Measurements from ENCODE around the gene SDHC. TPM values are rescaled to one million over a fixed set of nuclear protein-coding genes. Genes with fewer than 3 reads are reported as not detected.

SDHC gene
- total and polyA plus RNA-seq, 2 of the 8 experiments (the other 6 are each of a cell fraction or from before 2014, with no cell fraction given), result 224 to 305 TPM

DNA sequence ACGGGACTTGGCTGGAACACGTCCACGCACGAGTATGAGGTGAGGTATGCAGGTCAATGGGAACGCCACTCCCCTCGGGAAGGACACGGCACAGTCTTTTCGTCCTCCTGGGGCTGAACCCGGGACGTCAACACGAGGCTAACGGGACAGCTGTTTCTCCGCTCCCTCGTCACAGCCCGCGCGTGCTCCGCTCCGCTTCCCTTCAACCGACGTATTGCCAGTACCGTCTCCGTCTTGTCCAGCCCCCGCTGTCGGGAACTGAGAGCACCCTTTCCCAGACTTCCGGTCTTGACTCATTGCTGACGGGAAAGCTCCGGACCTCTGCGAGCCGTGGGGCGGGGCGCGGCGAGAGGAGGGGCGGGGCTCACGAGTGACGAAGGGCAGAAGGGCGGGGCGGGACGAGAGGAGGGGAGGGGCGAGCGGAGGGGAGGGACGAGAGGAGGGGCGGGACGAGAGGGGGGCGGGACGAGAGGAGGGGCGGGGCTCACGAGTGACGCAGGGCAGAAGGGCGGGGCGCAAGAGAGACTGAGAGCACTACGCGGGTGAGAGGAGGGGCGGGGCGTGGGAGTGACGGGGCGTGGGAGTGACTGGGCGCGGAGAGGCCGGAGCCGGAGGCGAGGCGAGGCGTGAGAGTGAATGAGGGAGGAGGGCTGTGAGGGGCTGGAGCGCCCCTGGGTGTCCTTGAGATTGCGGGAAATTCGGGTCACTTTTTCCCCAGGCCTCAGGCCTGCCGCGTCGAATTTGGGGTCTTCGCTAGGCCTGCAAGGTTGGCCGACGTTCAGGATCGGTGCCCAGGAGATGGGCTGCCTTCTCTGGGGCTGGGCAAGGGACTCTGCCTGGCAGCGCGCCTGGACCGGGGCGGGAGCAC lies 75.7 kb downstream of the SDHC start:
- DNase-seq (ENCODE audit: low read depth in 1 of 2, low spot score in 2 of 2) (peak; percentile 82 to 93), FAIRE-seq (no peak)
- Histone ChIP-seq H3K4me3 (ENCODE audit: extremely low read depth in 1 of 4, insufficient read depth in 2 of 4, low read depth in 3 of 4, low read length in 4 of 4) (peak overlapping the region; percentile 88 to 100 (median 94)), H3K4ac (replicated peaks; ENCODE audit: insufficient read length, low read depth, low read length) (no peak overlapping the region), H3K79me1 (ENCODE audit: low read depth, low read length) (no peaks in the 10 kb centered on the region), H3K79me2 (ENCODE audit: control insufficient read depth in 1 of 2, insufficient read depth in 2 of 2, low read length in 2 of 2) (no peaks in the 10 kb centered on the region), H2BK15ac (ENCODE audit: low read length) (peak overlapping the region; percentile 97; the same call in 1 of the 2 replicates), H2AK5ac (ENCODE audit: low read depth, low read length) (no peak overlapping the region), H4K8ac (ENCODE audit: extremely low read depth, insufficient read depth, low read length) (peak overlapping the region; percentile 91), H3K27me3 (replicated peaks in 1 of 4; ENCODE audit: control insufficient read depth in 3 of 4, extremely low read depth in 1 of 4, insufficient read depth in 3 of 4, low read length in 3 of 4) (no peaks in the 10 kb centered on the region), H2BK120ac (replicated peaks; ENCODE audit: low read depth, low read length) (no peak overlapping the region), H2BK5ac (ENCODE audit: low read depth, low read length) (peak overlapping the region; percentile 84; the same call in 1 of the 2 replicates), H2BK20ac (ENCODE audit: low read length) (peak overlapping the region; percentile 29; the same call in 1 of the 2 replicates), H4K20me1 (replicated peaks in 1 of 2; ENCODE audit: control insufficient read depth in 1 of 2, insufficient read depth in 2 of 2, low read length in 2 of 2) (no peaks in the 10 kb centered on the region), H3K56ac (replicated peaks; ENCODE audit: insufficient read length, low read depth, low read length) (peak overlapping the region; percentile 2), H2BK12ac (ENCODE audit: low read depth, low read length) (peak overlapping the region; percentile 95; the same call in 1 of the 2 replicates), H3K23ac (ENCODE audit: insufficient read length) (peak overlapping the region; percentile 93), H4K91ac (replicated peaks; ENCODE audit: insufficient read length, low read length) (peak overlapping the region; percentile 13), H2AFZ (ENCODE audit: low read length) (peak overlapping the region; percentile 100), H4K5ac (ENCODE audit: insufficient read length, low read depth, low read length) (peak overlapping the region; percentile 83), H3K36me3 (ENCODE audit: control insufficient read depth in 2 of 4, insufficient read depth in 4 of 4, low read length in 3 of 4) (no peaks in the 10 kb centered on the region), H3K9ac (replicated peaks in 1 of 4; ENCODE audit: extremely low read depth in 1 of 4, low read depth in 3 of 4, low read length in 3 of 4) (peak overlapping the region in 3 of 4 experiments; percentile 46 to 90 (median 69); a peak in 6 of 7 replicates), H3K4me1 (replicated peaks in 1 of 4; ENCODE audit: control insufficient read depth in 3 of 4, insufficient read depth in 4 of 4, low read length in 3 of 4) (peaks cover 0 to 1% (median 0%) of the 10 kb centered on the region in 4 experiments; a peak in 1 of 7 replicates), H3K4me2 (ENCODE audit: insufficient read depth in 1 of 2, low read depth in 2 of 2, low read length in 2 of 2) (peak overlapping the region; percentile 100), H3K18ac (ENCODE audit: extremely low read depth, low read length) (peak overlapping the region; percentile 95), H3K27ac (ENCODE audit: low read depth, low read length) (peak overlapping the region; percentile 56; the same call in 1 of the 2 replicates), H3K14ac (ENCODE audit: insufficient read length) (no peak overlapping the region), H3K9me3 (ENCODE audit: insufficient read depth in 2 of 2, low read depth in 1 of 2, low read length in 1 of 2) (no peaks in the 10 kb centered on the region), H3K23me2 (ENCODE audit: low read depth, low read length) (peaks cover 7% of the 10 kb centered on the region)
- ChIA-PET CTCF (ENCODE audit: partially characterized antibody) (interaction anchor here (0.7 to 2.1 kb wide), 12 partner anchors 7 to 320 kb away, joined by 3 to 9 read pairs (median 3); partner anchors contain the start of gene ARHGAP30), POLR2A (ENCODE audit: partially characterized antibody) (interaction anchor here (0.6 to 2.3 kb wide), 3 partner anchors 8 to 188 kb away, joined by 3 to 6 read pairs (median 3); partner anchors contain the start of gene NDUFS2)
- WGBS, 2 experiments (ENCODE audit: extremely low coverage in 1 of 2, insufficient coverage in 1 of 2, insufficient read length in 1 of 2, insufficient replicate concordance in 2 of 2, low coverage in 1 of 2, low lambda C conversion rate in 2 of 2, missing lambda C conversion rate in 1 of 2), result 1% methylated on average over 45 of the region's 79 CpGs; no CpG with 5 or more reads in 1 of the 2 experiments
- TF ChIP-seq JUN (IDR thresholded peaks at IDR 0.05; ENCODE audit: low read depth, low read length), result no peak
- TF ChIP-seq CBX8 (IDR thresholded peaks at IDR 0.05; ENCODE audit: borderline replicate concordance, low read depth, low read length), result no peak
- no peak for TF ChIP-seq SP2 (IDR thresholded peaks at IDR 0.05; ENCODE audit: low read length)
- 0 out of 2 replicates have a peak, but pooled peaks have one; percentile 61 for TF ChIP-seq JUND (IDR thresholded peaks at IDR 0.05; ENCODE audit: low read length)
- TF ChIP-seq KDM5A (IDR thresholded peaks at IDR 0.05; ENCODE audit: low read length), result no peak
- TF ChIP-seq PHF8 (conservative IDR thresholded peaks at IDR 0.05; ENCODE audit: low read depth, low read length), result peak; percentile 52; the same call in 1 of the 2 replicates
- no peak for TF ChIP-seq CTBP2 (IDR thresholded peaks at IDR 0.05; ENCODE audit: borderline replicate concordance, insufficient read depth, insufficient read length, low read length)
- TF ChIP-seq TAF7 (optimal IDR thresholded peaks at IDR 0.05; ENCODE audit: borderline replicate concordance, low read depth, low read length), result peak; percentile 33
- no peak for TF ChIP-seq TCF12 (IDR thresholded peaks at IDR 0.05; ENCODE audit: low read depth, low read length)
- TF ChIP-seq CREB1 (IDR thresholded peaks at IDR 0.05), result peak; percentile 78
- TF ChIP-seq EZH2 (IDR thresholded peaks at IDR 0.05; ENCODE audit: low read depth, low read length, severe bottlenecking), result no peak

Data from H1 (cell line).